ENCODE results near the gene PABPC4L.
"Not testable (repeated sequence)": the region's sequence is repeated elsewhere in the genome, so short reads cannot be mapped to it uniquely, and the experiment has no call there.

PABPC4L gene

DNA sequence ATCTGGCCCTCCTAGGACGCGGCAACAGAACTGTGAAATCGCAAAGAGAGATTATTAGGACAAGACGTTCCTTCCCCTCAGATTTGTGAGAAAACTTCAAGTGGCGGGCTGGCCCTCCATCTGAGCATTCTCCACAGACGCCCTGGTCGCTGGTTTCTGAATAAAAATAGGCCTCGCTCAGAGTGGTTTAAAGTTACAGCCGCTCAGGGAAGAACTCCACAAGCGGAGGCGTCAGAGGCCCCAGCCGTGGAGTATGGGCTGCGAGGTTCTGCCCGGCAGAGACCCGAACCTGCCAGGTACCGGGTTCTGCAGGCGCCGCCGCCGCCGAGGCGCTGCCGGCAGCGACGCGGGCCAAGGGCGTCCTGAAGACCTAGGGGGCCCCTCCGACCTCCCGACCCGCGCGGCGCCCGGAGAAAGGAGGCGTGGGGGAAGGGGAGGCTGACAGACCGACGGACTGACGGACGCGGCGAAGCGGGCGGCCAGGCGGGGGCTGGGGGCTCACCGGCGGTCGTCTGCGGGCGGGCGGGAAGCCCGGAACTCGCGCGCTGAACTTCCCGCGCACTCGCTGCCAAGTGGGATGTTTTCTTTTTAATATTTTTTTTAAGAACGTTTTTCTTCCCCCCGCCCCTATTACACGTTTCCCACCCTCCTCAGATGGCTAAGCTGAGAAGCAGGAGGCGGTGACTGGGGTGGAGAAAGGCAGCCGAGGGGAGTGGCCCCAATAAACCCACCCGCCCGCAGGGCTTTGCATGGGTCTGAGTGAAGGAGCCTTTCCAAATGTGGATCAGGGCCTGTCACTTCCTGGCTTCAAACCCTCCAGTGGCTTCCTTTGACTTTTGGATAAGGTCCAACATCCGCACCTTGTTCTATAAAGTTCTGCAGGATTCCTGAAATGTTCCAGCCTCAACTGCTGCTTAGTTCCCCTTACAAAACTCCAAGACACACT, at the start of gene PABPC4L:
Gene PABPC4L (minus strand): TSS at position 574 of the 946 bp plus-strand sequence. CDS start 770 bp downstream, outside the sequence.
- no peak for DNase-seq (ENCODE audit: low spot score)

GRCh38 chr4:134251322-134251721, 49.7 kb upstream of the PABPC4L start:
- DNase-seq (ENCODE audit: low spot score): no peak

- no peak for DNase-seq (ENCODE audit: low spot score)
Measured at GRCh38 chr4:134243742-134244713, 42.4 kb upstream of the PABPC4L start.

- DNase-seq (ENCODE audit: low spot score): no peak
Measured at GRCh38 chr4:134219043-134219442, 17.5 kb upstream of the PABPC4L start.

DNA sequence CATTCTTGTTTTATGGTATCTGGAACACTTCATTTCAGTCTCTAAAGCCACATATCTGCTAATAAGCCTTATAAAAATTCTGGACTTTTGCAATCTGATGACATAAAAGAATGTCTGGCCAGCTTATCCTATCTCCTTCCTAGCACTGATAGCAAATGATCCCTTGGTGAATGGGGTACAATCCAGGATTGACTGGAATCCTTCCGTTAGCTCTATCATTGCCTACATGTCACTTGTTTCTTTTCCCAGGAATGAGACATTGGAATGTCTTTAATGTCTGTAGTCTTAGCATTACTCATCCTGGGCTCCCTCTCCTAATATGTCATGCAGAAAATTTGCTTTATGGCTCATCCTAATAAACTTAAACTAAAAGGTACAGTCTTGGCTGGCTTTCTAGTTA, 14.8 kb upstream of the PABPC4L start:
- no peak for DNase-seq (ENCODE audit: low spot score)

GRCh38 chr4:134215620-134216344, 14.2 kb upstream of the PABPC4L start:
- no peak for DNase-seq (ENCODE audit: low spot score)

GRCh38 chr4:134207955-134208354, 6.4 kb upstream of the PABPC4L start:
- not testable (repeated sequence) for DNase-seq (ENCODE audit: low spot score)

DNA sequence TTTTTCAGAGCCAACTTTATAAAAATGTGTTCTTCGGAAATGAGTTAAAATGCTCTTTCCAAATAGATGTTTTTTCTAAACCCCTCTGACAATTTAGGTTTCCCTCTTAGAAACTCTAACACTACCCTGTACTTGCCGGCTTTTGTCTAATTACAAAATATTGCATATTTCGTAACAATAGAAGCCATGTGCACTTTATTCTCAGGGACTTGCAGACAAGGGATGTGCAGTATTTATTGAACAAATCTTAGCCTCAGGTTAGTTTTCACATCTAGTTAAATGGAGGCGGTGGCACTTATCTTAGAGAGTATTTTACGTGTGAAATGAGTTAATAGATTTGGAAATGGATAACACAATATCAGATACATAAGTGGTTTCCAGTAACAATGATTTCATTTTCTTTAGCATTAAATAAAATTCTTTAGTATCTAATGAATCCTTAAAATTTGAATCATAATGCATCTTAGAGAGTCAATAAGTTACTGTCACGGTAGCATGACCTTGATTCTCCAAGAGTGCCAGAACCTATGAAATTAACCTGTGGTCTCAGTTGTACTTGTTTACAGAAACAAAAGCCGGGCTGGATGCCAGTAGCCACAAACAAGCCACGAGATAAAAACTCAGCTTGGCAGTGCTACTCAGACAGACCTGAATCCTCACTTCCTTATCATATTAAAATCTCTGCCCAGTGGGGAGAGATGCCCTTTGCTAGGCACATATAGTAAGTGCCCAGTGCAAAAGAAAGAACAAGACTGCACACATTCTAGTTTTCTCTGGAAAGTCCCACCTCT, 772 bp upstream of the PABPC4L start:
- DNase-seq (ENCODE audit: low spot score): no peak

- DNase-seq (ENCODE audit: low spot score): no peak
Measured at GRCh38 chr4:134200811-134201215, 776 bp downstream of the PABPC4L start.

- no peak for DNase-seq (ENCODE audit: low spot score)
Measured at GRCh38 chr4:134189949-134190348, 11.6 kb downstream of the PABPC4L start.

DNA sequence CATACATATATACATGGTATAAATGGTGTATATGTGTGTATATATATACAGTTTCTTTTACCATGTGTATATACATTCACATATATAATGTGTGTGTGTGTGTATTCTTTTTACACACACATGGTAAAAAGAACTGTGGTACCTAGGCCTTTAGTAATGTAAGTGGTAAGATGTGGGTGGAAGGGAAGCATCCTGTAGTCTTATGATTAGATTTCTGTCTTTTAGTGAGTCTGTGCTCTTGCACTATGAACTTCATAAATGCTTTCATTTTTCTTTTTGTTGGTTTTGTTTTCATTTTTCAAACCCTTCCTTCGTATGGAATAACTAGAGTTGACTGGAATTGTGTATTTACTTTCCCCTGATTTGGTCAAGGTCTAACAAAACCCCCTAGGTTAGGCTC, 12.1 kb downstream of the PABPC4L start:
- DNase-seq (ENCODE audit: low spot score): no peak

DNA sequence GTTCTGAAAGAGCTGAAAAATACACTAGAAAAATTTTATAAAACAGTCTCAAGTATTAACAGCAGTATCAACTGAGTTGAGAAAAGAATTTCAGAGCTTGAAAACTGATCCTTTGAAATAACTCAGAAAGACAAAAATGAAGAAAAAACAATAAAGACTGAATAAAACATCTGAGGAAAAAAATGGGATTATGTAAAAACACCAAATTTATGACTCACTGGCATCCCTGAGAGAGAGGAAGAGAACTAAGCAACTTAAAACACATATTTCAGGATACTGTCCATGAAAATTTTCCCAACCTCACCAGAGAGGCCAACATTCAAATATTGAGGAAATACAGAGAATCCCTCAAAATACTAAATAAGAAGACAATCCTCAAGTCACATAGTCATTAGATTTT, 22.9 kb downstream of the PABPC4L start:
- no peak for DNase-seq (ENCODE audit: low spot score)

- DNase-seq (ENCODE audit: low spot score): no peak
Measured at GRCh38 chr4:134174271-134174670, 27.3 kb downstream of the PABPC4L start.

GRCh38 chr4:134160211-134160610, 41.4 kb downstream of the PABPC4L start:
- no peak for DNase-seq (ENCODE audit: low spot score)

- no peak for DNase-seq (ENCODE audit: low spot score)
Measured at GRCh38 chr4:134154097-134154496, 47.5 kb downstream of the PABPC4L start.

DNA sequence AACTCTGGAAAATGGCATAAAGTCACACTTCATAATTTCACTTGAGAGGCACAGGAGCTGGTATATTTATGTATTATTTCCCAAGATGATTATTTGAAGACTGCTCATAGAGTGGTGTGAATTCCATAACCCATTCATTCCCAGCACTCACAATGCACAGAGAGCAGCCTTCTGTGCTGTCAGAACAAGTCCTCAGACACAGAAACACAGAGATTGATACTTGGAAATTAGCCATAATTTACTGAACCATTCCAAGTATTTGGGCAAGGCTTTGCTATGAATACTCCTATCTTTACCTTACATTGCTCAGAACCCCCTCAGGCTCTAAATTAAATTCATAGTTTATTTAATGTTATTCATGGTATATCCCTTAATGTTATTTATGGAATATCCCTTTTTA, 53.6 kb downstream of the PABPC4L start:
- no peak for DNase-seq (ENCODE audit: low spot score)

All from globus pallidus (tissue), 1 donor.